HCT116 (cell line): ENCODE data around the gene CEACAM3. TPM values are rescaled to one million over a fixed set of nuclear protein-coding genes. Genes with fewer than 3 reads are reported as not detected.
"Not testable (repeated sequence)": the region's sequence is repeated elsewhere in the genome, so short reads cannot be mapped to it uniquely, and the experiment has no call there.

Source experiments
- ATAC-seq: fragments of 200-7000 bp; cut with Tn5 transposase; 2 replicates; pipeline ENCODE4 v1.9.1; 2020; ENCODE audit warnings: mild to moderate bottlenecking, moderate library complexity
- BruUV-seq: library from RNA; stranded (reverse); fragments of 400-500 nt; replicated peaks from 2 replicates; lab custom pipeline; 2021; lab: Mats Ljungman, UMichigan
- CTCF ChIA-PET: fragments of 300-600 bp; sonication (Branson Sonifier 250); formaldehyde crosslinking; loops from one replicate; lab custom pipeline; 2021; ENCODE audit warnings: antibody characterized with exemption; lab: Charles Lee
- POLR2A ChIA-PET: fragments of 300-600, 350-600 bp; sonication (Branson Sonifier 250); formaldehyde crosslinking; loops from one replicate; lab custom pipeline; 2021; ENCODE audit warnings: antibody characterized with exemption; lab: Charles Lee
- RAD21 ChIA-PET, 2 experiments: fragments of 300-600 bp; sonication (Branson Sonifier 250); formaldehyde crosslinking; loops; one replicate each; lab custom pipeline; 2023; ENCODE audit warnings: low total read pairs in 2 of 2; ENCODE audit not compliant: uncharacterized antibody in 2 of 2, unreplicated experiment in 2 of 2, low non-redundant PET in 1 of 2; lab: Charles Lee
- DNase-seq: peaks from one replicate; pipeline ENCODE4 v3.0.0-alpha.2; 2010; ENCODE audit warnings: low read depth, low spot score
- H2AFZ ChIP-seq: fragments of 200-600 bp; shearing (Covaris generic), sonication (generic); 2 replicates; pipeline ENCODE4 v1.6.1; 2017; ENCODE audit warnings: low read depth, mixed run types, mixed read lengths, antibody characterized with exemption, low read length; ENCODE audit not compliant: poor library complexity, severe bottlenecking
- H3K27ac ChIP-seq: 2 replicates; pipeline ENCODE4 v1.5.1; 2012; ENCODE audit warnings: low read depth, low read length
- H3K27me3 ChIP-seq: fragments of 200-600 bp; sonication (generic); 2 replicates; pipeline ENCODE4 v1.6.1; 2016; ENCODE audit warnings: mixed run types, low read length, mixed read lengths; ENCODE audit not compliant: insufficient read depth
- H3K36me3 ChIP-seq, 2 experiments: fragments of 200-500 bp in 1 of 2; fragments of 200-600 bp in 1 of 2; sonication (Bioruptor generic) in 1 of 2; sonication (generic) in 1 of 2; 2 replicates each; pipeline versions ENCODE4 v1.5.1 to v1.6.1; 2014 to 2016; ENCODE audit warnings: low read length in 2 of 2, inconsistent platforms in 1 of 2, mixed read lengths in 1 of 2, mixed run types in 1 of 2; ENCODE audit not compliant: insufficient read depth in 2 of 2, control insufficient read depth in 1 of 2
- H3K4me1 ChIP-seq, 2 experiments: fragments of 200-600 bp in 1 of 2; sonication (generic) in 1 of 2; 2 replicates each; pipeline versions ENCODE4 v1.5.1 to v1.6.1; 2012 to 2017; ENCODE audit warnings: low read length in 2 of 2, inconsistent platforms in 1 of 2, mild to moderate bottlenecking in 1 of 2, mixed read lengths in 1 of 2, mixed run types in 1 of 2, moderate library complexity in 1 of 2; ENCODE audit not compliant: insufficient read depth in 2 of 2, control insufficient read depth in 1 of 2
- H3K4me2 ChIP-seq: fragments of 200-600 bp; sonication (generic); 2 replicates; pipeline ENCODE4 v1.6.1; 2017; ENCODE audit warnings: mixed run types, low read length, mixed read lengths
- H3K4me3 ChIP-seq, 2 experiments: fragments of 200-600 bp in 1 of 2; sonication (generic) in 1 of 2; replicated peaks in 1 of 2; 2 replicates each; pipeline ENCODE4 v1.5.1; 2011 to 2016; ENCODE audit warnings: low read length in 2 of 2, control low read depth in 1 of 2, low read depth in 1 of 2, mild to moderate bottlenecking in 1 of 2, mixed read lengths in 1 of 2, mixed run types in 1 of 2
- H3K79me2 ChIP-seq: fragments of 200-600 bp; sonication (generic); 2 replicates; pipeline ENCODE4 v1.6.1; 2017; ENCODE audit warnings: mild to moderate bottlenecking, mixed run types, low read length, moderate library complexity, mixed read lengths; ENCODE audit not compliant: insufficient read depth
- H3K9ac ChIP-seq: fragments of 200-600 bp; sonication (generic); 2 replicates; pipeline ENCODE4 v1.6.1; 2016; ENCODE audit warnings: low read length, mixed read lengths
- H3K9me2 ChIP-seq: fragments of 200-600 bp; sonication (generic), shearing (Covaris generic); 2 replicates; pipeline ENCODE4 v1.6.1; 2017; ENCODE audit warnings: mixed run types, mild to moderate bottlenecking, moderate library complexity; ENCODE audit not compliant: insufficient read depth
- H3K9me3 ChIP-seq, 2 experiments: fragments of 200-500 bp in 1 of 2; fragments of 200-600 bp in 1 of 2; sonication (Bioruptor generic) in 1 of 2; sonication (generic) in 1 of 2; 2 replicates each; pipeline ENCODE4 v1.6.1; 2014 to 2017; ENCODE audit warnings: low read length in 2 of 2, mixed read lengths in 2 of 2, inconsistent platforms in 1 of 2, low read depth in 1 of 2, mild to moderate bottlenecking in 1 of 2, mixed run types in 1 of 2, moderate library complexity in 1 of 2; ENCODE audit not compliant: control insufficient read depth in 1 of 2, insufficient read depth in 1 of 2
- H4K20me1 ChIP-seq: fragments of 200-600 bp; sonication (generic), shearing (Covaris generic); 2 replicates; pipeline ENCODE4 v1.6.1; 2017; ENCODE audit warnings: mixed run types, mild to moderate bottlenecking, moderate library complexity; ENCODE audit not compliant: insufficient read depth
- CBX3 ChIP-seq: IDR thresholded peaks from 2 replicates; pipeline ENCODE4 v1.6.1; 2012; ENCODE audit warnings: low read depth
- CEBPB ChIP-seq: IDR thresholded peaks from 2 replicates; pipeline ENCODE4 v1.6.1; 2012; ENCODE audit warnings: low read depth
- ELF1 ChIP-seq: IDR thresholded peaks from 2 replicates; pipeline ENCODE4 v1.6.1; 2012; ENCODE audit warnings: low read depth, borderline replicate concordance
- EZH2phosphoT487 ChIP-seq: fragments of 200-600 bp; IDR thresholded peaks from 2 replicates; pipeline ENCODE4 v1.6.1; 2018; ENCODE audit warnings: antibody characterized with exemption, borderline replicate concordance
- JUND ChIP-seq: IDR thresholded peaks from 2 replicates; pipeline ENCODE4 v1.6.1; 2012
- RAD21 ChIP-seq: IDR thresholded peaks from 2 replicates; pipeline ENCODE4 v1.6.1; 2012; ENCODE audit warnings: low read depth, mild to moderate bottlenecking
- SIN3A ChIP-seq: IDR thresholded peaks from 2 replicates; pipeline ENCODE4 v1.6.1; 2012; ENCODE audit warnings: low read depth
- SP1 ChIP-seq: IDR thresholded peaks from 2 replicates; pipeline ENCODE4 v1.6.1; 2012; ENCODE audit warnings: low read depth
- intact Hi-C: fragments of 100-400 bp; cut with micrococcal nuclease; formaldehyde crosslinking; loops from 2 replicates; pipeline ENCODE4 v1.10.0; 2022
- total RNA-seq: library from RNA; stranded (reverse); gene quantifications from one replicate; pipeline ENCODE4 v1.2.1, GENCODE V29; 2021; ENCODE audit not compliant: unreplicated experiment
- TF ChIP-seq, protein P1 (sequence below), 3 experiments: fragments of 200-600 bp in 1 of 3; sonication (generic) in 1 of 3; IDR thresholded peaks in 2 of 3; conservative IDR thresholded peaks in 1 of 3; 2 replicates each; pipeline ENCODE4 v1.5.1; 2012 to 2017; ENCODE audit warnings: low read depth in 2 of 3, low read length in 2 of 3, antibody characterized with exemption in 1 of 3, borderline replicate concordance in 1 of 3, control low read depth in 1 of 3, mild to moderate bottlenecking in 1 of 3, mixed read lengths in 1 of 3, mixed run types in 1 of 3, moderate library complexity in 1 of 3; ENCODE audit not compliant: insufficient read depth in 1 of 3

CEACAM3 gene
- total RNA-seq, 1 experiment from 2014 or later: not detected

- DNase-seq, H2AFZ ChIP-seq, H4K20me1 ChIP-seq, H3K9me2 ChIP-seq, H3K9me3 ChIP-seq, H3K4me1 ChIP-seq, H3K79me2 ChIP-seq, H3K9ac ChIP-seq, H3K4me3 ChIP-seq, intact Hi-C loops, H3K36me3 ChIP-seq, H3K27ac ChIP-seq, POLR2A ChIA-PET, RAD21 ChIA-PET, BruUV-seq, H3K4me2 ChIP-seq, ATAC-seq: not testable (repeated sequence)
- CTCF ChIA-PET: interaction anchor here (3.1 kb wide), 1 partner anchor 30 kb away, joined by 20 read pairs; no protein-coding TSS in a partner anchor
- H3K27me3 ChIP-seq: peaks cover 58% of the 10 kb centered on the region
Observed at GRCh38 chr19:41750248-41751134, 45.9 kb upstream of the CEACAM3 start.

GRCh38 chr19:41753159-41753558, 43.2 kb upstream of the CEACAM3 start:
- H3K36me3 ChIP-seq: no peaks in the 10 kb centered on the region
- POLR2A ChIA-PET: no interaction called here
- H3K4me1 ChIP-seq: peaks cover 0 to 7% of the 10 kb centered on the region in 2 experiments; a peak in 1 of 4 replicates
- DNase-seq (peak; percentile 34), ATAC-seq (peak; percentile 75)
- intact Hi-C loops: loop anchor here (1.0 kb wide), 1 partner anchor 32 kb away; no protein-coding TSS in a partner anchor
- H3K9me2 ChIP-seq: no peaks in the 10 kb centered on the region
- H3K4me2 ChIP-seq: peak overlapping the region; percentile 33; the same call in 1 of the 2 replicates
- H3K4me3 ChIP-seq: no peak overlapping the region
- no peak overlapping the region for H3K9ac ChIP-seq
- no TSS peak for BruUV-seq
- H3K79me2 ChIP-seq: no peaks in the 10 kb centered on the region
- RAD21 ChIA-PET: interaction anchor here (0.9 to 1.4 kb wide), 2 partner anchors 68 to 69 kb away, joined by 3 to 4 read pairs; no protein-coding TSS in a partner anchor
- no peaks in the 10 kb centered on the region for H3K9me3 ChIP-seq
- H3K27ac ChIP-seq: no peak overlapping the region
- CTCF ChIA-PET: interaction anchor here (0.7 to 3.6 kb wide), 30 partner anchors 10 to 304 kb away, joined by 3 to 45 read pairs (median 7); no protein-coding TSS in a partner anchor
- TF ChIP-seq EZH2phosphoT487 (no peak), CBX3 (no peak), RAD21 (peak; percentile 53), SIN3A (no peak), CEBPB (no peak), JUND (no peak), SP1 (no peak), ELF1 (no peak)
- TF ChIP-seq, protein P1, sequence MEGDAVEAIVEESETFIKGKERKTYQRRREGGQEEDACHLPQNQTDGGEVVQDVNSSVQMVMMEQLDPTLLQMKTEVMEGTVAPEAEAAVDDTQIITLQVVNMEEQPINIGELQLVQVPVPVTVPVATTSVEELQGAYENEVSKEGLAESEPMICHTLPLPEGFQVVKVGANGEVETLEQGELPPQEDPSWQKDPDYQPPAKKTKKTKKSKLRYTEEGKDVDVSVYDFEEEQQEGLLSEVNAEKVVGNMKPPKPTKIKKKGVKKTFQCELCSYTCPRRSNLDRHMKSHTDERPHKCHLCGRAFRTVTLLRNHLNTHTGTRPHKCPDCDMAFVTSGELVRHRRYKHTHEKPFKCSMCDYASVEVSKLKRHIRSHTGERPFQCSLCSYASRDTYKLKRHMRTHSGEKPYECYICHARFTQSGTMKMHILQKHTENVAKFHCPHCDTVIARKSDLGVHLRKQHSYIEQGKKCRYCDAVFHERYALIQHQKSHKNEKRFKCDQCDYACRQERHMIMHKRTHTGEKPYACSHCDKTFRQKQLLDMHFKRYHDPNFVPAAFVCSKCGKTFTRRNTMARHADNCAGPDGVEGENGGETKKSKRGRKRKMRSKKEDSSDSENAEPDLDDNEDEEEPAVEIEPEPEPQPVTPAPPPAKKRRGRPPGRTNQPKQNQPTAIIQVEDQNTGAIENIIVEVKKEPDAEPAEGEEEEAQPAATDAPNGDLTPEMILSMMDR (IDR thresholded peaks at IDR 0.05 in 2 of 3, conservative IDR thresholded peaks at IDR 0.05 in 1 of 3; ENCODE audit: borderline replicate concordance in 1 of 3, insufficient read depth in 1 of 3, low read depth in 2 of 3, low read length in 2 of 3): peak; percentile 81 to 94 (median 94)
- peaks cover 56% of the 10 kb centered on the region; the same call in 1 of the 2 replicates for H3K27me3 ChIP-seq
- H4K20me1 ChIP-seq: no peaks in the 10 kb centered on the region
- H2AFZ ChIP-seq: peak overlapping the region; percentile 80
